MCF 10A (cell line): ENCODE measurements around the gene FAF1. TPM values are rescaled to one million over a fixed set of nuclear protein-coding genes. Genes with fewer than 3 reads are reported as not detected.
A peak's percentile ranks its signal among the peaks of the same experiment; 100 is the strongest.
"Not testable (repeated sequence)": the region's sequence is repeated elsewhere in the genome, so short reads cannot be mapped to it uniquely, and the experiment has no call there.

Experiments
- BruUV-seq: library from RNA; stranded (reverse); fragments of 400-500 nt; replicated peaks from 2 replicates; lab custom pipeline; 2021; lab: Mats Ljungman, UMichigan
- CTCF ChIA-PET: fragments of 300-600 bp; sonication (Branson Sonifier 250); formaldehyde crosslinking; extraction: SDS; loops from one replicate; lab custom pipeline; 2021; ENCODE audit warnings: antibody characterized with exemption, inconsistent platforms; lab: Yijun Ruan, JAX
- POLR2A ChIA-PET: fragments of 300-600, 350-650 bp; sonication (Branson Sonifier 250); formaldehyde crosslinking; extraction: SDS; loops from one replicate; lab custom pipeline; 2020; ENCODE audit warnings: antibody characterized with exemption, inconsistent platforms; lab: Yijun Ruan, JAX
- DNase-seq: peaks from one replicate; pipeline ENCODE4 v3.0.0-alpha.2; 2018; ENCODE audit not compliant: unreplicated experiment
- H3K27ac Mint-ChIP-seq: one replicate; pipeline ENCODE4 v1.8.0; 2022; ENCODE audit warnings: mild to moderate bottlenecking, low read depth, mixed read lengths; ENCODE audit not compliant: unreplicated experiment
- H3K27me3 Mint-ChIP-seq: one replicate; pipeline ENCODE4 v1.8.0; 2022; ENCODE audit warnings: mixed read lengths; ENCODE audit not compliant: insufficient read depth, unreplicated experiment
- H3K36me3 Mint-ChIP-seq: one replicate; pipeline ENCODE4 v1.8.0; 2022; ENCODE audit warnings: mild to moderate bottlenecking, moderate library complexity, mixed read lengths; ENCODE audit not compliant: insufficient read depth, unreplicated experiment
- H3K4me1 Mint-ChIP-seq: one replicate; pipeline ENCODE4 v1.8.0; 2022; ENCODE audit warnings: mixed read lengths; ENCODE audit not compliant: insufficient read depth, unreplicated experiment
- H3K4me3 Mint-ChIP-seq: one replicate; pipeline ENCODE4 v1.8.0; 2022; ENCODE audit warnings: mild to moderate bottlenecking, moderate library complexity, mixed read lengths; ENCODE audit not compliant: unreplicated experiment
- H3K9me3 Mint-ChIP-seq: one replicate; pipeline ENCODE4 v1.8.0; 2022; ENCODE audit warnings: mixed read lengths; ENCODE audit not compliant: unreplicated experiment
- CTCF ChIP-seq: fragments of 200-600 bp; IDR thresholded peaks from one replicate; pipeline ENCODE4 v1.8.0; 2022; ENCODE audit warnings: antibody characterized with exemption, mild to moderate bottlenecking; ENCODE audit not compliant: unreplicated experiment
- intact Hi-C: fragments of 100-400 bp; cut with micrococcal nuclease; formaldehyde crosslinking; loops from 2 replicates; pipeline ENCODE4 v1.14.1; 2022
- total RNA-seq: library from RNA; stranded (reverse); gene quantifications from 2 replicates; pipeline ENCODE4 v1.2.3, GENCODE V29; 2022

FAF1 gene
- total RNA-seq, 1 experiment from 2014 or later, result 93.2 TPM

GRCh38 chr1:50531601-50532000, 428.5 kb downstream of the FAF1 start:
- no TSS peak for BruUV-seq
- CTCF ChIA-PET, result interaction anchor here (0.6 to 0.8 kb wide), 2 partner anchors 43 to 74 kb away, joined by 3 to 6 read pairs; no protein-coding TSS in a partner anchor

GRCh38 chr1:50531027-50531426, 429.0 kb downstream of the FAF1 start:
- no peak for DNase-seq
- Mint-ChIP-seq H3K27ac (no peak overlapping the region), H3K9me3 (no peaks in the 10 kb centered on the region), H3K4me3 (no peak overlapping the region), H3K4me1 (no peaks in the 10 kb centered on the region), H3K36me3 (peaks cover 14% of the 10 kb centered on the region), H3K27me3 (no peaks in the 10 kb centered on the region)
- no TSS peak for BruUV-seq
- intact Hi-C loops, result no loop called here
- ChIA-PET POLR2A (no interaction called here), CTCF (interaction anchor here (0.6 to 0.8 kb wide), 2 partner anchors 44 to 74 kb away, joined by 3 to 6 read pairs; no protein-coding TSS in a partner anchor)
- no peak for TF ChIP-seq CTCF

More at GRCh38 chr1:50531601-50532000, 428.5 kb downstream of the FAF1 start:
- intact Hi-C loops, result no loop called here
- Mint-ChIP-seq H3K4me3 (no peak overlapping the region), H3K9me3 (no peaks in the 10 kb centered on the region), H3K27ac (no peak overlapping the region), H3K36me3 (peaks cover 14% of the 10 kb centered on the region), H3K4me1 (no peaks in the 10 kb centered on the region), H3K27me3 (no peaks in the 10 kb centered on the region)
- POLR2A ChIA-PET, result interaction anchor here (0.6 kb wide), 1 partner anchor 26 kb away, joined by 3 read pairs; no protein-coding TSS in a partner anchor
- DNase-seq, result no peak
- TF ChIP-seq CTCF, result no peak

- DNase-seq, result no peak
- H3K4me1 Mint-ChIP-seq, result no peaks in the 10 kb centered on the region
- no peaks in the 10 kb centered on the region for H3K9me3 Mint-ChIP-seq
- no peaks in the 10 kb centered on the region for H3K27me3 Mint-ChIP-seq
- TF ChIP-seq CTCF, result no peak
- peak overlapping the region; percentile 46 for H3K27ac Mint-ChIP-seq
- CTCF ChIA-PET, result interaction anchor here (0.6 kb wide), 2 partner anchors 44 to 52 kb away, joined by 3 read pairs; no protein-coding TSS in a partner anchor
- POLR2A ChIA-PET, result no interaction called here
- intact Hi-C loops, result no loop called here
- no TSS peak for BruUV-seq
- peaks cover 9% of the 10 kb centered on the region for H3K36me3 Mint-ChIP-seq
- H3K4me3 Mint-ChIP-seq, result no peak overlapping the region
Observed at GRCh38 chr1:50529510-50529909, 430.6 kb downstream of the FAF1 start.

DNA sequence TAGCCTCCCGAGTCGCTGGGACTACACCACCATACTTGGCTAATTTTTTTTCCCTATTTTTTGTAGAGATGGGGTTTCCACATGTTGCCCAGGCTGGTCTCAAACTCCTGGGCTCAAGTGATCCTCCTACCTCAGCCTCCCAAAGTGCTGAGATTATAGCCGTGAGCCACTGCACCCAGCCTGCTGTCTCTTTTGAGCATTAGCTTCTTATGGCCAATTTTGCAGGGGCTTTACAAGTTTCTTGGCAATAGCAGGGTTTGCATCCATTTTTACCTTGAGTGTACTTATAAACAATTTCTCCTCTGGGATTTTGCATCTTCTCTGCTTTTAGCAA, 432.1 kb downstream of the FAF1 start:
- H3K9me3 Mint-ChIP-seq, DNase-seq, POLR2A ChIA-PET, H3K4me3 Mint-ChIP-seq, BruUV-seq, H3K36me3 Mint-ChIP-seq, H3K27me3 Mint-ChIP-seq, intact Hi-C loops, H3K4me1 Mint-ChIP-seq, H3K27ac Mint-ChIP-seq: not testable (repeated sequence)
- CTCF ChIA-PET, result interaction anchor here (0.6 kb wide), 1 partner anchor 54 kb away, joined by 5 read pairs; no protein-coding TSS in a partner anchor
